ENCODE results near the gene ZGLP1. TPM values are rescaled to one million over a fixed set of nuclear protein-coding genes. Genes with fewer than 3 reads are reported as not detected.

ZGLP1 gene
- total RNA-seq, 3 donors from 2014 or later = 2.5 to 4.0 (median 3.8) TPM

DNA sequence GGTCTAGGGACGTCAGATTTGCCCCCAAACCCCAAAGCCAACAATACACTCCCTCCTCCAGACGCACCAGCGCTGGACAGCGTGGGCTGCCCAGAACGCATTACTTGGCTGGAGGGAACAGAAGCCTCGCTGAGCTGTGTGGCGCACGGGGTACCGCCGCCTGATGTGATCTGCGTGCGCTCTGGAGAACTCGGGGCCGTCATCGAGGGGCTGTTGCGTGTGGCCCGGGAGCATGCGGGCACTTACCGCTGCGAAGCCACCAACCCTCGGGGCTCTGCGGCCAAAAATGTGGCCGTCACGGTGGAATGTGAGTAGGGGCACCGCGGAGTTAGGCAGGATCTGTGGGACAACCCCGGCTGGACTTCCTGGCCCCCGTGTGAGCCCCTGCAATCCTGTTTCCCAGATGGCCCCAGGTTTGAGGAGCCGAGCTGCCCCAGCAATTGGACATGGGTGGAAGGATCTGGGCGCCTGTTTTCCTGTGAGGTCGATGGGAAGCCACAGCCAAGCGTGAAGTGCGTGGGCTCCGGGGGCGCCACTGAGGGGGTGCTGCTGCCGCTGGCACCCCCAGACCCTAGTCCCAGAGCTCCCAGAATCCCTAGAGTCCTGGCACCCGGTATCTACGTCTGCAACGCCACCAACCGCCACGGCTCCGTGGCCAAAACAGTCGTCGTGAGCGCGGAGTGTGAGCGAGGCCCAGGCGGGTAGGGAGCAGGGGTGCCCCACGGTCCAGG is 15.8 kb downstream of the ZGLP1 start:
- ATAC-seq = no peak
- Histone ChIP-seq H3K4me1 (ENCODE audit: low read depth) (peaks cover 63% of the 10 kb centered on the region), H3K4me3 (no peak overlapping the region), H3K36me3 (ENCODE audit: low read depth) (no peaks in the 10 kb centered on the region), H3K9me3 (no peaks in the 10 kb centered on the region)
- TF ChIP-seq, protein P1, sequence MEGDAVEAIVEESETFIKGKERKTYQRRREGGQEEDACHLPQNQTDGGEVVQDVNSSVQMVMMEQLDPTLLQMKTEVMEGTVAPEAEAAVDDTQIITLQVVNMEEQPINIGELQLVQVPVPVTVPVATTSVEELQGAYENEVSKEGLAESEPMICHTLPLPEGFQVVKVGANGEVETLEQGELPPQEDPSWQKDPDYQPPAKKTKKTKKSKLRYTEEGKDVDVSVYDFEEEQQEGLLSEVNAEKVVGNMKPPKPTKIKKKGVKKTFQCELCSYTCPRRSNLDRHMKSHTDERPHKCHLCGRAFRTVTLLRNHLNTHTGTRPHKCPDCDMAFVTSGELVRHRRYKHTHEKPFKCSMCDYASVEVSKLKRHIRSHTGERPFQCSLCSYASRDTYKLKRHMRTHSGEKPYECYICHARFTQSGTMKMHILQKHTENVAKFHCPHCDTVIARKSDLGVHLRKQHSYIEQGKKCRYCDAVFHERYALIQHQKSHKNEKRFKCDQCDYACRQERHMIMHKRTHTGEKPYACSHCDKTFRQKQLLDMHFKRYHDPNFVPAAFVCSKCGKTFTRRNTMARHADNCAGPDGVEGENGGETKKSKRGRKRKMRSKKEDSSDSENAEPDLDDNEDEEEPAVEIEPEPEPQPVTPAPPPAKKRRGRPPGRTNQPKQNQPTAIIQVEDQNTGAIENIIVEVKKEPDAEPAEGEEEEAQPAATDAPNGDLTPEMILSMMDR (IDR thresholded peaks at IDR 0.05) = no peak
- intact Hi-C loops (cut with DNase I, micrococcal nuclease) = no loop called here
- DNase-seq = no peak

GRCh38 chr19:10292789-10293636 is 16.6 kb downstream of the ZGLP1 start:
- Histone ChIP-seq H3K4me1 (ENCODE audit: low read depth) (peaks cover 68% of the 10 kb centered on the region), H3K36me3 (ENCODE audit: low read depth) (no peaks in the 10 kb centered on the region), H3K4me3 (no peak overlapping the region), H3K9me3 (no peaks in the 10 kb centered on the region)
- ATAC-seq (peak; percentile 3), DNase-seq (peak in 2 of 3 donors; percentile 56 to 66)
- TF ChIP-seq, protein P1 (IDR thresholded peaks at IDR 0.05) = no peak
- intact Hi-C loops (cut with DNase I, micrococcal nuclease) = no loop called here

- Histone ChIP-seq H3K9me3 (no peaks in the 10 kb centered on the region), H3K4me3 (no peak overlapping the region), H3K4me1 (ENCODE audit: low read depth) (peaks cover 69% of the 10 kb centered on the region), H3K36me3 (ENCODE audit: low read depth) (no peaks in the 10 kb centered on the region)
- peak; percentile 83 for ATAC-seq
- peak; percentile 90 to 93 (median 92) for DNase-seq
- intact Hi-C loops (cut with DNase I, micrococcal nuclease) = no loop called here
- TF ChIP-seq, protein P1 (IDR thresholded peaks at IDR 0.05) = no peak
Observed at GRCh38 chr19:10292206-10292788, 17.3 kb downstream of the ZGLP1 start.

DNA sequence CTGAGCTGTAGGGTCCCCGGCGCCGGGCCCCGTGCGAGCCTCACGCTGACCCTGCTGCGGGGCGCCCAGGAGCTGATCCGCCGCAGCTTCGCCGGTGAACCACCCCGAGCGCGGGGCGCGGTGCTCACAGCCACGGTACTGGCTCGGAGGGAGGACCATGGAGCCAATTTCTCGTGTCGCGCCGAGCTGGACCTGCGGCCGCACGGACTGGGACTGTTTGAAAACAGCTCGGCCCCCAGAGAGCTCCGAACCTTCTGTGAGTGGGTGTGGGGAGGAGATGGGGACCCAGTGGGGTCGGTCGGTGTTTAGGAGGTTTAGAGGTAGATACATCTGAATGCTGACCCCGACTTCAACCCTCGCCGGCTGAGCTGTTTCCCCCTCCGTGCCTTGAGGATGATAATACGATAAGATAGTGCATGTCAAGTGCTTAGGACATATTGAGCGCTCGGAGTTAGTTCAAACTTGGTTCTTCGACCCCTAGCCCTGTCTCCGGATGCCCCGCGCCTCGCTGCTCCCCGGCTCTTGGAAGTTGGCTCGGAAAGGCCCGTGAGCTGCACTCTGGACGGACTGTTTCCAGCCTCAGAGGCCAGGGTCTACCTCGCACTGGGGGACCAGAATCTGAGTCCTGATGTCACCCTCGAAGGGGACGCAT is 17.9 kb downstream of the ZGLP1 start:
- TF ChIP-seq, protein P1 (IDR thresholded peaks at IDR 0.05) = no peak
- Histone ChIP-seq H3K4me1 (ENCODE audit: low read depth) (peaks cover 75% of the 10 kb centered on the region), H3K4me3 (no peak overlapping the region), H3K36me3 (ENCODE audit: low read depth) (no peaks in the 10 kb centered on the region), H3K9me3 (no peaks in the 10 kb centered on the region)
- ATAC-seq (peak; percentile 1), DNase-seq (peak in 2 of 3 donors; percentile 53 to 61)
- intact Hi-C loops (cut with DNase I, micrococcal nuclease) = no loop called here

GRCh38 chr19:10290876-10291553 is 18.6 kb downstream of the ZGLP1 start:
- ATAC-seq (peak; percentile 30), DNase-seq (peak; percentile 66 to 86 (median 73))
- no peaks in the 10 kb centered on the region for H3K9me3 ChIP-seq
- H3K4me3 ChIP-seq = no peak overlapping the region
- intact Hi-C loops (cut with DNase I, micrococcal nuclease) = no loop called here
- TF ChIP-seq, protein P1 (IDR thresholded peaks at IDR 0.05) = no peak
- peaks cover 70% of the 10 kb centered on the region for H3K4me1 ChIP-seq (ENCODE audit: low read depth)
- H3K36me3 ChIP-seq (ENCODE audit: low read depth) = no peaks in the 10 kb centered on the region
